Mononuclear cell (primary cell): Measurements from ENCODE around the gene REC8. TPM values are rescaled to one million over a fixed set of nuclear protein-coding genes. Genes with fewer than 3 reads are reported as not detected.

ENCODE experiments used
- H3K27me3 ChIP-seq: 2 replicates; pipeline ENCODE4 v1.6.0; 2011; ENCODE audit warnings: low read length, control low read depth; ENCODE audit not compliant: insufficient read depth
- H3K4me1 ChIP-seq: 2 replicates; pipeline ENCODE4 v1.5.1; 2011; ENCODE audit warnings: mild to moderate bottlenecking, low read length, control low read depth; ENCODE audit not compliant: insufficient read depth
- H3K4me3 ChIP-seq: 2 replicates; pipeline ENCODE4 v1.5.1; 2011; ENCODE audit warnings: mild to moderate bottlenecking, low read length, moderate library complexity
- H3K9me3 ChIP-seq: 2 replicates; pipeline ENCODE4 v1.5.1; 2011; ENCODE audit warnings: low read depth, mild to moderate bottlenecking, control low read depth, low read length
- total RNA-seq: library from RNA; depleted of rRNA; stranded (reverse); fragments of >200 nt; gene quantifications from one replicate; pipeline ENCODE4 v1.2.3, GENCODE V29; 2012

Gene REC8
- total RNA-seq, 1 donor, result 22.7 TPM

DNA sequence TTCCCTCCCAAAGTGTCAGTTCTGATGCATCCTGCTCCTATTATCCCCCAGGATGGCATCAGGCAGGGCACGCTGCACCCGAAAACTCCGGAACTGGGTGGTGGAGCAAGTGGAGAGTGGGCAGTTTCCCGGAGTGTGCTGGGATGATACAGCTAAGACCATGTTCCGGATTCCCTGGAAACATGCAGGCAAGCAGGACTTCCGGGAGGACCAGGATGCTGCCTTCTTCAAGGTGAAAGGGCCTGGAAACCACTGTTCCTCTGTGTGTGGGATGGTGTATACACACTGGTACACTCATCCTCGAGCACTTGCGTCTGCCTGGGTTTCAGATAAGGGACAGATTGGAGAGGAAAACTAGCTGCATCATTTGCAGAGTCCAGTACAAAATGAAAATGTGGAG is 9.8 kb upstream of the REC8 start:
- H3K4me3 ChIP-seq, result peak overlapping the region; percentile 76
- no peaks in the 10 kb centered on the region for H3K27me3 ChIP-seq
- peaks cover 64% of the 10 kb centered on the region for H3K4me1 ChIP-seq
- no peaks in the 10 kb centered on the region for H3K9me3 ChIP-seq

DNA sequence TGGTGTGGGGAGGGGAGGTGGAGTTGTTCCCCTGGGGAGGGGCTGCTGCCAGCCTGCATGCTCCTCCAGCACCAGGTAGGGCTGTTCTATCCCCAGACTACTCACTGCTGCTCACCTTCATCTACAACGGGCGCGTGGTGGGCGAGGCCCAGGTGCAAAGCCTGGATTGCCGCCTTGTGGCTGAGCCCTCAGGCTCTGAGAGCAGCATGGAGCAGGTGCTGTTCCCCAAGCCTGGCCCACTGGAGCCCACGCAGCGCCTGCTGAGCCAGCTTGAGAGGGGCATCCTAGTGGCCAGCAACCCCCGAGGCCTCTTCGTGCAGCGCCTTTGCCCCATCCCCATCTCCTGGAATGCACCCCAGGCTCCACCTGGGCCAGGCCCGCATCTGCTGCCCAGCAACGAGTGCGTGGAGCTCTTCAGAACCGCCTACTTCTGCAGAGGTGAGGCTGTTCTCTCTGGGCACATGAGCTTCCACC is 7.3 kb upstream of the REC8 start:
- H3K4me3 ChIP-seq, result no peak overlapping the region
- H3K9me3 ChIP-seq, result no peaks in the 10 kb centered on the region
- no peaks in the 10 kb centered on the region for H3K27me3 ChIP-seq
- peaks cover 69% of the 10 kb centered on the region for H3K4me1 ChIP-seq

DNA sequence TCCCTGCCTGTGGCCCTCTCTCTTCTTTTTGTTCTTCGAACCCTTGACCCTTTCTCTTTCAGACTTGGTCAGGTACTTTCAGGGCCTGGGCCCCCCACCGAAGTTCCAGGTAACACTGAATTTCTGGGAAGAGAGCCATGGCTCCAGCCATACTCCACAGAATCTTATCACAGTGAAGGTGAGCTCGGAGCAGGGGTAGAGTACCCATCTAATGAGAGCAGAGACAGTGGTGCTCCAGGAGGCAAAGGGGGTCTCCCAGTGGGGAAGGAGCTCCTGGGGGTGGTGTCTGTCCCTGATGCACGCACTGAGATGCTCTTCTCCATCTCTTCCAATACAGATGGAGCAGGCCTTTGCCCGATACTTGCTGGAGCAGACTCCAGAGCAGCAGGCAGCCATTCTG is 6.1 kb upstream of the REC8 start:
- no peak overlapping the region for H3K4me3 ChIP-seq
- H3K9me3 ChIP-seq, result no peaks in the 10 kb centered on the region
- H3K27me3 ChIP-seq, result no peaks in the 10 kb centered on the region
- peaks cover 67% of the 10 kb centered on the region for H3K4me1 ChIP-seq

DNA sequence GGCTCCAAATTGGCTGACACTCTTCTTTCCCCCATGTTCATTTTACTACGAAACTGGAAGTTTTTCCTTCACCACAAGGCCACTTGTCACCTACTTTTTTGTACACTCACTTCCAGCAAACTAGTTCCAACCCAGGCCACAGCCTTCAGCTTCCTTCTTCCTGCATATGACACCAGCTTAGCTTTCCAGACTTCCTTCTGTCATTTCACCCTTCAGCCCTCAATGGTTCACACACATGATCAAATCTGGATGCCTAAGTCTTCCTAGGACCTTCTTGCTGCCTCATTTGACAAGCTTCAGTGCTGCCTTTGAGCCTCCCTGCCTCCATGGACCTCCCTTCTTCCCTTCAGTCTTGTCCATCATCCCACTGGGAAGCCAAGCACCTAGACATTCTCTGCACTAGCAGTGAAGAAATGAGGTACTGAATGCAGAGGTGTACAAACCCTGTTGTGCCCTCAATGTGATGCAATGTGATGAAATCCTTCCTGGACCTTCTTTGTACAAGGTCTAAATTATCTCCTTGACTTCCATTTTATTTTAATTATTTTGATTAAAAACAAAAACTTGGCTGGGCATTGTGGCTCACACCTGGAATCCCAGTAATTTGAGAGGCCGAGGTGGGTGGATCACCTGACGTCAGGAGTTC is 4.3 kb upstream of the REC8 start:
- Histone ChIP-seq H3K9me3 (no peaks in the 10 kb centered on the region), H3K27me3 (no peaks in the 10 kb centered on the region), H3K4me1 (peaks cover 76% of the 10 kb centered on the region), H3K4me3 (no peak overlapping the region)

DNA sequence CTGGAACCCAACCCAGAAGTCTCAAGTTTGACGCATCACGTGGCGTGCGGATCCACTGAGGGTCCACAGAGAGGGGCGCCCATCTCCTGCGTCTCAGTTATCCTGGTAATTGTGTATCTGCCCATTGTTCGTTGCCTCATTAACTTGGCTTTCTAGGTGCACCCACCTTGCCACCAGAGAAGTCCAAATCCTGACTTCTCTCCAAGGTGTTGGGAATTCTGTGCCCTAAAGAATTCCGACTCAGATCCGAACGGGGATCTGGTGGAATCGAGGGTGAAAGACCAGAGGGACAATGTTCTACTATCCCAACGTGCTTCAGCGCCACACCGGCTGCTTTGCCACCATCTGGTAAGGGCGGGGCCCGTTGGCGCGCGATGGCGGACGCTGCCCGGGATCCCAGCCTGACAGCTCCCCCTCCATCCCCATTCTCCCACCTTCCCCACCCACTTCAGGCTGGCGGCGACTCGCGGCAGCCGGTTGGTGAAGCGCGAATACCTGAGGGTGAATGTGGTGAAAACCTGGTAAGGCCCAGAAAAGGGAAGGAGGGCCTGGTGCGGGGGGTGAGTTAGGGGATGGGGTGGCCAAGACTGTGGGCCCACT is 481 bp downstream of the REC8 start:
- Histone ChIP-seq H3K27me3 (no peaks in the 10 kb centered on the region), H3K9me3 (no peaks in the 10 kb centered on the region), H3K4me3 (peak overlapping the region; percentile 26), H3K4me1 (peaks cover 30% of the 10 kb centered on the region)

DNA sequence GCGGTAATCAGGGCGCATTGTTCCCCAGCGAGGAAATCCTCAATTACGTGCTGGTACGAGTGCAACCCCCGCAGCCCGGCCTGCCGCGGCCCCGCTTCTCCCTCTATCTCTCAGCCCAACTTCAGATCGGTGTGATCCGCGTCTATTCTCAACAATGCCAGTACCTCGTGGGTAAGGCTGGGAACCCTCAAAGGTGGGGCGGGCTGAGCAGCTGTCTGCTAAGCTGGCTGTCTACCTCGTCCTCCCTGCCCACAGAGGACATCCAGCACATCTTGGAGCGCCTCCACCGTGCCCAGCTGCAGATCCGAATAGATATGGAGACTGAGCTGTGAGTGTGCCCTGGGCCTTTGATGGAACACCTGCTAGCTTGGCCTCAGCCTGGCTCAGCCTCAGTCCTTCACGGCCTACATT is 996 bp downstream of the REC8 start:
- Histone ChIP-seq H3K27me3 (no peaks in the 10 kb centered on the region), H3K4me1 (peaks cover 27% of the 10 kb centered on the region), H3K9me3 (no peaks in the 10 kb centered on the region), H3K4me3 (no peak overlapping the region)

DNA sequence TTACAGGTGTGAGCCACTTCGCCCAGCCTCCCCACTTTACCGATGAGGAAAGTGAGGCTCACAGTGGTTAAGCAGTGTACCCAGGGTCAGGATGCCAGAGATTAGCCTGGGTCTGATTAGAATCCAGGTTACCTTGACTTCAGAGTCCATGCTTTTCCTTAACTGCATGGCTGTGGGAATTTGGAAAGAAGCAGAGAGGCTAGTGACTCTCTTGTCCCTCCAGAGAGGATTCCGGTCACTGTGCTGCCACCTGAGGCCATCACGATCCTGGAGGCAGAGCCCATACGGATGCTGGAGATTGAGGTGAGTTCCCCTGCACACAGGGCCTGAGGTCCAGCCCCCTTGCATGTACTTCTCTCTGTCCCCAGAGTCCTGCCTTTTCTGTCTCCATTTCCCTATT is 4.7 kb downstream of the REC8 start:
- Histone ChIP-seq H3K4me3 (no peak overlapping the region), H3K4me1 (peaks cover 11% of the 10 kb centered on the region), H3K9me3 (no peaks in the 10 kb centered on the region), H3K27me3 (no peaks in the 10 kb centered on the region)

DNA sequence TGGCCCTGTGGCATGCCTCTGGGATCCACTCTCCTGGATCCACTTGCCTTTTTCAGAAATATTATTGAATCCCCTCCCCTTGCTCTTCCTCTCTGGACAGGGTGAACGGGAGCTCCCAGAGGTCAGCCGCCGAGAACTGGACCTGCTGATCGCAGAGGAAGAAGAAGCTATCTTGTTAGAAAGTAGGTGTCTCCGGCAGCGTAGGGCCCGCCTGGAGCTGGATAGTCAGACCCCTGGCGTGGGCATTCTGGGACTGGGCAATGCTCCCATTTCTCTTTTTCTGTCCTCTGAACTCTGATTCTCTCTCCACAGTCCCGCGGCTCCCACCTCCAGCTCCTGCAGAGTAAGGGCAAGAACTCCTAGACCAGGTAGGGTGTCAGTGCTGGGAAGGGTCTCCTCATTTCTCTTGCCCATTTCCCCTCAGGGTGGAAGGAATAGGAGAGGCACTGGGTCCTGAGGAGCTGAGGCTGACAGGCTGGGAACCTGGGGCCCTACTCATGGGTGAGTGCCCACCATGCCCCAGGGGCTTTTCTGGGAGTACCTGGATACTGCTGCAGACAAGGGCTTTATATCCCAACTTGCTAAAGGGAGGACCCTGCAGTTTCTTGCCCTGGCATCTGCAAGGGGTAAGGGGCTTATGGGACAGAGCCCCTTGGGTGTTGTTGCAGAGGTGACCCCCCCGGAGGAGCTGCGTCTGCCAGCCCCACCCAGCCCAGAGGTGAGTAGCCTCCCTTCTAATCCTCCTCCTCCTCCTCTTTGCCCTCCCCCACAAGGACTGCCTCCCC is 5.4 kb downstream of the REC8 start:
- Histone ChIP-seq H3K4me1 (peaks cover 5% of the 10 kb centered on the region), H3K9me3 (no peaks in the 10 kb centered on the region), H3K27me3 (no peaks in the 10 kb centered on the region), H3K4me3 (no peak overlapping the region)

DNA sequence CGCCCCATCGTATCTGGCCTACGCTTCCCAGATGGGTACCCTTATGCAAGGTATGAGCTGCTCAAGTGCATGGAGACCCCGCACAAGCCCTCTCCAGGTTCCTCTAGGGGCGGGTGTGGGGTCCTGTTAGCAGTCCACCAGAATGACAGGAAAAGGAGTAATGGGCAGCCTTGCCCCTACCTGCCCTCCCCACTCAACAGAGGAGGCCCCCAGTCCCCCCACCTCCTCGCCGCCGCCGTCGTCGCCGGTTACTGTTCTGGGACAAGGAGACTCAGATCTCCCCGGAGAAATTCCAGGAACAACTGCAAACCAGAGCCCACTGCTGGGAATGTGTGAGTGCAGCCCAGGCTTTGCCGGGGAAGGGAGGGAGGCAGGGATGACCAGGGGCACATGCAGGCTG is 6.0 kb downstream of the REC8 start:
- H3K27me3 ChIP-seq, result no peaks in the 10 kb centered on the region
- H3K4me3 ChIP-seq, result no peak overlapping the region
- no peaks in the 10 kb centered on the region for H3K9me3 ChIP-seq
- no peaks in the 10 kb centered on the region for H3K4me1 ChIP-seq

DNA sequence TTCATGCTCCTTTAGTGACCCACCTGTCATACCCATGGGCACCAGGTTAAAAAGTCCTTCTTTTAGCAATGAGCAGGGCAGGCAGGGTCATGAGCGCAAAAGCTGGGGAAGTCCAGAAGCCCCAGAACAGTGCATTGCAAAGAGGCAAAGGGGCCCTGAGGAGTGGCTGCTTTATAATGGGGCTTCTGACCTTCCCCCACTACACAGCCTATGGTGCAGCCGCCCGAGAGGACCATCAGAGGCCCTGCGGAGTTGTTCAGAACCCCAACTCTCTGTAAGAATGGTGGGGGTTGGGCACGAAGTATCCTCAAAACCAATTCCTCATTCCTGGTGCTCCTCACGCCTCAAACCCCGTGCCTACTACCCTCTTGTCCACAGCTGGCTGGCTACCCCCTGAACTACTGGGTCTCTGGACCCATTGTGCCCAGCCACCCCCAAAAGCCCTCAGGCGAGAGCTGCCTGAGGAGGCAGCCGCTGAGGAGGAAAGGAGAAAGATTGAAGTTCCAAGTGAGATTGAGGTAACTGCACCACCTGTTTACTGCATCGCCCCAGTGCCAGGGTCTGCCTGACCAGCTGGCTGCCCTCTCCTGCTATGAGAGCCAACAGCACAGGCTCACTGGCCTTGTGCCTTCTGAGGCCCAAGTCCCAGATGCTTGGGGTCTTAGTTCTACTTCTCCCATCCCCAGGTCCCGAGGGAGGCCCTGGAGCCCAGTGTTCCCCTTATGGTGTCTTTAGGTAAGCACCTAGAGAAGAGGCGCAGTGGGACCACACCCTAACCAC is 6.7 kb downstream of the REC8 start:
- no peaks in the 10 kb centered on the region for H3K9me3 ChIP-seq
- no peaks in the 10 kb centered on the region for H3K27me3 ChIP-seq
- no peak overlapping the region for H3K4me3 ChIP-seq
- no peaks in the 10 kb centered on the region for H3K4me1 ChIP-seq

DNA sequence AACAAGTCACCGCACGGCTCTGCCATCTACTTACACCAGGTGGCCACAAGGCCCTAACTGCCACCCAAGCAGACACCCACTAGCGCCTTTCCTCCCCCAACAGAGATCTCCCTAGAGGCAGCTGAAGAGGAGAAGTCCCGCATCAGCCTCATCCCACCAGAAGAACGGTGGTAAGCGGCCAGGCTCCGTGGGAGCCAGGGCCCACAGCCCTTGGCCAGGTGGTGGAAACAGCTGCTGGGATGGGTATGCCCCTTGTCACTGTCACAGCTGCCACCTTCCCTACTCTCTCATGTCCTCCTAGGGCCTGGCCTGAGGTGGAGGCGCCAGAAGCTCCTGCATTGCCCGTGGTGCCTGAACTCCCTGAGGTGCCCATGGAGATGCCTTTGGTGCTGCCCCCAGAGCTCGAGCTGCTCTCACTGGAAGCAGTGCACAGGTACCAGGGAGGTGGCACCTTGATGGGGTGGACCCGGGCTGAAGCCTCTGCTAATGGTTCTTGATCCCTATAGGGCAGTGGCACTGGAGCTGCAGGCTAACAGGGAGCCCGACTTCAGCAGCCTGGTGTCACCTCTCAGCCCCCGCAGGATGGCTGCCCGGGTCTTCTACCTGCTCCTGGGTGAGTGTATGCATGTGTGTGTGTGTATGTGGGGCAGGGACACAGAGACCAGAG is 7.5 kb downstream of the REC8 start:
- H3K4me3 ChIP-seq, result no peak overlapping the region
- H3K9me3 ChIP-seq, result no peaks in the 10 kb centered on the region
- H3K4me1 ChIP-seq, result no peaks in the 10 kb centered on the region
- no peaks in the 10 kb centered on the region for H3K27me3 ChIP-seq

DNA sequence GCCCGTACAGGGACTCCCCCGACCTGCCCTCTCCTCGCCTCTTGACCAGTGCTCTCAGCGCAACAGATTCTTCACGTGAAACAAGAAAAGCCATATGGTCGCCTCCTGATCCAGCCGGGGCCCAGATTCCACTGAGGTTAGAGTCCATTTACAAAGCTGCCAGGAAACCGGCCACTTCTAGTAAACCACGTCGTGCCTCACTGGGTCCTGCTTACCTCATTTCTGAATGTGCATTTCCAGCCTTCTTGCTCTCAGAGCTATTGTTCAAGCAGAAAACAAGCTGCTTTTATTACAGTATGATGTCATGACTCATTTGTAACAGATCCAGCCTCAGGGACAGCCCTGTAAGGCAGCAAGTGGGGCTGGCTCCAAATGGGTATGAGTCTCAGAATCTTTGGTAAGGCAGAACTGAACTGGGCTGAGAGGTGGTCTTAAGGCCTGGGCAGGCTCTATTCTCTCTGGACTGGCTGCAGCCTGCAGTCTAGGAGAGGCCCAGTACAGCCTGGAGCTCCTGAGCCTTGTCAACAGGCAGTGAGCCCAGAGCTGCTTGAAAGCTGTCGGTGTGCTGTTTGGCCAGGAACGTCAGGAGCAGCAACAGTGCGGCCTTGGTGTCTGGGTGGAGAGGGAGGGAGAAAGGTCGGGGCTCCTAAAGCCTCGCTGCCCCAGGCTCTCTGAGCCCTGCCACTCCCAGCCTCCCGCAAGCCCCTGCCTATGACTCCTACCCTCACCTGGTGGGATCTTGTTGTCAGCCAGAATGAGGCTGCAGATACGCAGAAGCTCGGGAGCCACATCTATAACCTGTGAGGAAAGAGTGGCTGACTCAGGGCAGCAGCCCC is 8.3 kb downstream of the REC8 start:
- no peak overlapping the region for H3K4me3 ChIP-seq

DNA sequence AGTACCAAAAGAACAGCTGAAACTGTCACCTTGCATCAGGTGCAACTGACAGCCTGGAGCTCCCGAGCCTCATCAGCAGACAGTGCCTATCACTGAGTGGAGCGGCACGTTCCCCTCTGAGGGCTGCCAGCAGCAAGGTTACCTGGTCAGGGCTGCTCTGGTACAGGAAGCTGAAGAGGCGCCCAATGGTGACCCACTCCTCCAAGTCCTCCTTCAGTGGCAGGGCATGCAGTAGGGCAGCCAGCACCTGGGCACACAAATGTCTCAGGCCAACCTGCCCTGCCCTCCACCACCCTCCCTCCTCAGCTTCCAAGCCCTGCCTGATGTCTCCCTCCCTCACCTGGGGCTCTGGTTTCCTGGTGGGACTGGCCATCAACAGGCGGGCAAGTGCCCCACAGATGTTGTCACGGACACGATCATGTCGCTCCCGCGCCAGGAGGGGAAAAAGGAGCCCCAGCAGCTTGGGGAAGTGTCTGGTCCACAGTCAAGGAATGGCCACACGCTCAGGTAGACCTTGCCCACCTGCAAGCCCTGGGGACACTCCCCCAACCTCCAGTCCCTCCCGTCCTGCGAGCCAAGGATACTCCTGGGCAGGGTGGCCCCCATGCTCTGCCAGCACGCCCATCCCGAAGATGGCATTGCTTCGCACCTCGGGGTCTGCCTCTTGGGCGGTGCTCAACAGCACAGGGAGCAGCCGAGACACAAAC is 9.6 kb downstream of the REC8 start:
- H3K4me3 ChIP-seq, result no peak overlapping the region

More for the DNA sequence above, 8.3 kb downstream of the REC8 start:
- Histone ChIP-seq H3K4me1 (no peaks in the 10 kb centered on the region), H3K9me3 (no peaks in the 10 kb centered on the region), H3K27me3 (no peaks in the 10 kb centered on the region)

More for the DNA sequence above, 9.6 kb downstream of the REC8 start:
- no peaks in the 10 kb centered on the region for H3K4me1 ChIP-seq
- H3K27me3 ChIP-seq, result no peaks in the 10 kb centered on the region
- no peaks in the 10 kb centered on the region for H3K9me3 ChIP-seq
